ENCODE data around the gene GCA. TPM values are rescaled to one million over a fixed set of nuclear protein-coding genes. Genes with fewer than 3 reads are reported as not detected.

Gene GCA
- total and polyA plus RNA-seq, 7 donors, result 10.9 to 27.6 (median 24.1) TPM

- H3K4me3 ChIP-seq, result peak overlapping the region; percentile 76 to 91 (median 86)
- no peak for TF ChIP-seq POLR2A (IDR thresholded peaks at IDR 0.05)
- no peak for TF ChIP-seq EP300 (IDR thresholded peaks at IDR 0.05)
- no peak for TF ChIP-seq CTCF (IDR thresholded peaks at IDR 0.05)
- no peak for TF ChIP-seq POLR2AphosphoS5 (IDR thresholded peaks at IDR 0.05)
- no peaks in the 10 kb centered on the region for H3K36me3 ChIP-seq
- 35 to 44% methylated on average over 4 of the region's 4 CpGs for WGBS, 2 donors
- H3K4me1 ChIP-seq, result peaks cover 0 to 11% (median 5%) of the 10 kb centered on the region in 4 donors
- H3K9me3 ChIP-seq, result no peaks in the 10 kb centered on the region
- intact Hi-C loops (cut with DNase I), result no loop called here
- no peaks in the 10 kb centered on the region for H3K27me3 ChIP-seq
- H3K27ac ChIP-seq, result no peak overlapping the region
- no peak for DNase-seq
Observed at GRCh38 chr2:162343492-162343823, 474 bp upstream of the GCA start.

- H3K4me3 ChIP-seq, result peak overlapping the region; percentile 76 to 91 (median 86)
- 0 to 6% methylated on average over 8 of the region's 8 CpGs for WGBS, 2 donors
- H3K27me3 ChIP-seq, result no peaks in the 10 kb centered on the region
- TF ChIP-seq POLR2AphosphoS5 (IDR thresholded peaks at IDR 0.05) (no peak), CTCF (IDR thresholded peaks at IDR 0.05) (no peak), EP300 (IDR thresholded peaks at IDR 0.05) (no peak), POLR2A (IDR thresholded peaks at IDR 0.05) (no peak)
- intact Hi-C loops (cut with DNase I), result no loop called here
- no peaks in the 10 kb centered on the region for H3K36me3 ChIP-seq
- DNase-seq, result no peak
- H3K4me1 ChIP-seq, result peaks cover 0 to 11% (median 5%) of the 10 kb centered on the region in 4 donors
- no peaks in the 10 kb centered on the region for H3K9me3 ChIP-seq
- H3K27ac ChIP-seq, result peak overlapping the region; percentile 69 to 81 (median 74)
Observed at GRCh38 chr2:162344617-162344950, 652 bp downstream of the GCA start.

GRCh38 chr2:162365392-162365791 lies 21.5 kb downstream of the GCA start:
- TF ChIP-seq CTCF (IDR thresholded peaks at IDR 0.05), result no peak
- TF ChIP-seq POLR2AphosphoS5 (IDR thresholded peaks at IDR 0.05), result no peak
- no peak for TF ChIP-seq EP300 (IDR thresholded peaks at IDR 0.05)
- TF ChIP-seq POLR2A (IDR thresholded peaks at IDR 0.05), result no peak
- H3K27me3 ChIP-seq, result no peaks in the 10 kb centered on the region
- peaks cover 0 to 7% (median 2%) of the 10 kb centered on the region in 4 donors for H3K4me1 ChIP-seq
- WGBS, 2 donors, result 90 to 91% methylated on average over 2 of the region's 2 CpGs
- H3K4me3 ChIP-seq, result no peak overlapping the region
- H3K9me3 ChIP-seq, result no peaks in the 10 kb centered on the region
- H3K27ac ChIP-seq, result no peak overlapping the region
- intact Hi-C loops (cut with DNase I), result no loop called here
- H3K36me3 ChIP-seq, result no peaks in the 10 kb centered on the region
- DNase-seq, result no peak

- no peak overlapping the region for H3K4me3 ChIP-seq
- intact Hi-C loops (cut with DNase I), result no loop called here
- no peak for DNase-seq
- no peaks in the 10 kb centered on the region for H3K36me3 ChIP-seq
- H3K9me3 ChIP-seq, result no peaks in the 10 kb centered on the region
- TF ChIP-seq POLR2AphosphoS5 (IDR thresholded peaks at IDR 0.05) (no peak), EP300 (IDR thresholded peaks at IDR 0.05) (no peak), POLR2A (IDR thresholded peaks at IDR 0.05) (no peak), CTCF (IDR thresholded peaks at IDR 0.05) (no peak)
- 87 to 91% methylated on average over 1 of the region's 1 CpG for WGBS, 2 donors
- H3K27ac ChIP-seq, result no peak overlapping the region
- H3K4me1 ChIP-seq, result peaks cover 0 to 7% (median 2%) of the 10 kb centered on the region in 4 donors
- H3K27me3 ChIP-seq, result no peaks in the 10 kb centered on the region
Observed at GRCh38 chr2:162368494-162368893, 24.6 kb downstream of the GCA start.

GRCh38 chr2:162369551-162369950 lies 25.6 kb downstream of the GCA start:
- intact Hi-C loops (cut with DNase I), result no loop called here
- no peak overlapping the region for H3K4me3 ChIP-seq
- 77 to 83% methylated on average over 1 of the region's 1 CpG for WGBS, 2 donors
- H3K27me3 ChIP-seq, result no peaks in the 10 kb centered on the region
- H3K9me3 ChIP-seq, result no peaks in the 10 kb centered on the region
- TF ChIP-seq CTCF (IDR thresholded peaks at IDR 0.05), result no peak
- TF ChIP-seq POLR2AphosphoS5 (IDR thresholded peaks at IDR 0.05), result no peak
- no peak for TF ChIP-seq POLR2A (IDR thresholded peaks at IDR 0.05)
- TF ChIP-seq EP300 (IDR thresholded peaks at IDR 0.05), result no peak
- H3K4me1 ChIP-seq, result peaks cover 0 to 7% (median 2%) of the 10 kb centered on the region in 4 donors
- no peak overlapping the region for H3K27ac ChIP-seq
- DNase-seq, result no peak
- no peaks in the 10 kb centered on the region for H3K36me3 ChIP-seq
